Kidney epithelial cell (primary cell): ENCODE data around the gene CAMTA2. TPM values are rescaled to one million over a fixed set of nuclear protein-coding genes. Genes with fewer than 3 reads are reported as not detected.
A peak's percentile ranks its signal among the peaks of the same experiment; 100 is the strongest.
"Not testable (repeated sequence)": the region's sequence is repeated elsewhere in the genome, so short reads cannot be mapped to it uniquely, and the experiment has no call there.

Experiments used
- DNase-seq: peaks from one replicate; pipeline ENCODE4 v3.0.0-alpha.2; 2010; ENCODE audit warnings: low read depth
- H3K27me3 ChIP-seq: 2 replicates; pipeline ENCODE4 v1.6.0; 2011; ENCODE audit warnings: low read length; ENCODE audit not compliant: control insufficient read depth, insufficient read depth
- H3K36me3 ChIP-seq: 2 replicates; pipeline ENCODE4 v1.5.1; 2011; ENCODE audit warnings: low read length; ENCODE audit not compliant: control insufficient read depth, insufficient read depth
- H3K4me3 ChIP-seq: 2 replicates; pipeline ENCODE4 v1.5.1; 2011; ENCODE audit warnings: low read depth, mild to moderate bottlenecking, control low read depth, low read length
- CTCF ChIP-seq: IDR thresholded peaks from 2 replicates; pipeline ENCODE4 v1.5.1; 2011; ENCODE audit warnings: mild to moderate bottlenecking, moderate library complexity, low read length, control low read depth, inconsistent platforms; ENCODE audit not compliant: insufficient read depth, poor library complexity, severe bottlenecking
- total RNA-seq: library from RNA; depleted of rRNA; stranded (reverse); fragments of >200 nt; gene quantifications from 2 replicates; pipeline ENCODE4 v1.2.3, GENCODE V29; 2015

CAMTA2 gene
- total RNA-seq, 1 donor from 2014 or later, result 47.7 TPM

DNA sequence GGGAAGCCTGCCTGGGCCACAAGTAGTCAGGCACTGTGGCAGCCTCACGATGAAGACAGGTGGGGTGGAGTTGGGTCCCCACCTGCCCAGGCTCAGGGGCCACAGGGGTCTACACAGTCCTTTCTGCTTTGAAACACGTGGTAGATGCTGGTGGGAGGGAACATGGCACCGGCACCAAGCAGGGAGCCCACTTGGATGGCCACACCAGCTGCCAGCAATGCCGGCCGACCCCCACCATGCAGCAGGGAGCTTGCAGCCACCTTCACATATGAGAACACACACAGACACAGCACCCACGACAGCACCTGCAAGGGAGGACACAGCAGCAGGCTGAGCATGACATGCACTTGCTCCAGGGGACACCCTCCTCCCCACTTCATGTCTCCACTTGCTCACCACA, 45.4 kb upstream of the CAMTA2 start:
- DNase-seq, result no peak
- no peaks in the 10 kb centered on the region for H3K36me3 ChIP-seq
- no peak for TF ChIP-seq CTCF
- H3K4me3 ChIP-seq, result no peak overlapping the region
- peaks cover 17% of the 10 kb centered on the region for H3K27me3 ChIP-seq

GRCh38 chr17:5031365-5032082, 44.0 kb upstream of the CAMTA2 start:
- peaks cover 17% of the 10 kb centered on the region for H3K27me3 ChIP-seq
- no peak for DNase-seq
- peak; percentile 71 for TF ChIP-seq CTCF

GRCh38 chr17:5030168-5030567, 42.7 kb upstream of the CAMTA2 start:
- H3K27me3 ChIP-seq, result peaks cover 13% of the 10 kb centered on the region
- H3K36me3 ChIP-seq, H3K4me3 ChIP-seq, DNase-seq: not testable (repeated sequence)

More at GRCh38 chr17:5031365-5032082, 44.0 kb upstream of the CAMTA2 start:
- Histone ChIP-seq H3K4me3 (peak overlapping the region; percentile 23), H3K36me3 (no peaks in the 10 kb centered on the region)

DNA sequence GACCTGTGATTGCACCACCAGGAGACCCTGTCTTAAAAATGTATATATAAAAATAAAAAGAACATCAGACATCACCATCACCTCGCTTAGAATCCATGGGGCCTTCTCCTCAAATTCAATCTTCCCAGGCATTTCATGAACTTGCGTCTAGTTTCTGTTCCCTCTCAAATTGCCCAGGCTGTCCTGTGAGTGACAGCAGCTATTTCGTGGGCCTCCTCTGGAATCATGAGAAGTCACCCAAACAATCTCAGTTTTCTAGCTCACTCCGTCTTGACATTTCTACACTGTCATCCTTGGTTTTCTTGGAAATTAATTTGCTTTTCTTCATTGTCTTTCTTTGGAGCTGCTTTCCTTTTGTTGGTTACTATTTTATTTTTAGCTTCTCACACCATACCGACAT, 40.4 kb upstream of the CAMTA2 start:
- no peak for DNase-seq
- no peaks in the 10 kb centered on the region for H3K27me3 ChIP-seq
- H3K4me3 ChIP-seq, result no peak overlapping the region
- no peak for TF ChIP-seq CTCF
- no peaks in the 10 kb centered on the region for H3K36me3 ChIP-seq

- Histone ChIP-seq H3K27me3 (no peaks in the 10 kb centered on the region), H3K36me3 (peaks cover 1% of the 10 kb centered on the region), H3K4me3 (no peak overlapping the region)
- TF ChIP-seq CTCF, result no peak
- DNase-seq, result no peak
Observed at GRCh38 chr17:5027299-5027698, 39.8 kb upstream of the CAMTA2 start.

DNA sequence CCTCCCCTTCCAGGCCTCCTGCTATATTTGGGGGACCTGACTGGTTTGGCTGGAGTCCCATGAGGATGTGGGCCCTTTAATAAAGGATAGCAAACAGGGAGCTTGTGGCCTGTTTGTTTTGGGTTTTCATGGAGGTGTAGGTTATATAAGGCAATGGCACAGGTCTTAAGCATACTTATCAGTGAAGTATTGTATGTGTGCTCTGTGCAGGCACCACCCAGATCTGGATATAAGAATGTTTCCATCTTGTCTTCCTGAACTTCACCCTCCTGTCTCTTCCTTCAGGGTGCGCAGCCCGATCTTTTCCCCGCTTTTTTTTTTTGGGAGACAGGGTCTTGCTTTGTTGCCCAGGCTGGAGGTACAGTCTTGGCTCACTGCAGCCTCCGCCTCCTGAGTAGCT, 37.1 kb upstream of the CAMTA2 start:
- TF ChIP-seq CTCF, result no peak
- no peaks in the 10 kb centered on the region for H3K27me3 ChIP-seq
- DNase-seq, result no peak
- no peak overlapping the region for H3K4me3 ChIP-seq
- H3K36me3 ChIP-seq, result peaks cover 1% of the 10 kb centered on the region
